NCI-H2081 treated with DMSO at 0.1 percent for 48 hours (cell line): ENCODE results near the gene DPF3.

ENCODE experiments used
- DNase-seq: peaks from one replicate; lab custom pipeline; 2025; lab: John Stamatoyannopoulos, UW

The DPF3 gene

DNA sequence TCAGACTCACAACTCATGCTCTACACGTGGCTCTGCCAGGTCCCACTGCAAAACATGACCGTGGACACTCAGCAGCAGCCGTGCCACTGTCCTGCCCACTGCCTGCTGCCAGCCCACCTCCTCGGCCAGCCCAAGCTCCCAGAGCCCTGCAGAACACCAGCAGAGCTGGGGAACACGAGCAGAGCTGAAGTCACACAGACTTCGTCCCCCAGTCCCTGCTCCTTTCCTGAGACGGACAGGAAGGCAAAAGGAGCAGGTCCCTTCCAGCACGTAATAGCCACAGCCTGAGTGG, 152.1 kb downstream of the DPF3 start:
- no peak for DNase-seq

- no peak for DNase-seq
These were observed 152.7 kb downstream of the DPF3 start for GRCh38 chr14:72740966-72741825.

DNA sequence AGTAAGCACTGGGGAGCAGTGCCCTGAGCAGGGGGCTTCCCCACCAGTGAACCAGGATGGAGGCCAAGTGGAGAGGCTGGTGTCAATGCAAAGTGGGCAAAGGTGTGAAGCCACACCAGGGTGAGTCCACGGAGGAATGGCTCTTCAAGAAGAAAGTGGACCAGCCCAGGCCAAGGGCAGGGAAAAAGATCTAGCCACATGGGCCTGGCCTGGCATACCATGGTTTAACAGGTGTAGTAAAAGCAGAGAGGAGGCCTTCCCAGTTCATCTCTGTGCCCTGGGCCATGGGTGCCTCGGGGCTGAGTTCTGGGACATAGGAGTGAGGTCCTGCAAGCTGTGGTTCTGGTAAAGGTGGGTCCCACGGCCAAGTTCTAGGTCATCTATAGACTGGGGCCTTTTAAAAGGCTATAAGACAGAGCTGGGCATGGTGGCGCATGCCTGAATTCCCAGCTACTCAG, 153.4 kb downstream of the DPF3 start:
- no peak for DNase-seq

GRCh38 chr14:72739446-72740405, 154.2 kb downstream of the DPF3 start:
- DNase-seq = no peak

DNA sequence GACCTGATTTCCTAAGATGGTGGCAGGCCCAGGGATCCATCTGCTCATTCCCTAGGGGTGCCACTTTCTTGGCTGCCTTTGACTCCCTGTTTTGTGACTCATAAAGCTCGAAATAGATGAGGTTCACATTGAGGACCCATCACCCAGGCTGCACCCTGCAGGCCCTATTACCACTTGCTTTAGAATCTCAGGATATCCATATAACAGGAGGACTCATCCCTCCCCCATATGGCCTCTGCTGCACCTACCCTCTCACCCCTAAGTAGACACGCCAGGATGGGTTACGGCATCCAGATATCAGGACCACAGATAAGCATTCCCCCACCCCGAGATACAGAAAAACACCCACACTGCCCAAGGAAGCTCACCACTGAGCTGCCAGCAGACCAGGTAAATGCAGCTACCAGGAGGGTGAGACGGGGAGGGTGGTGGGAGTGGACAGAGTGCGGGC, 155.7 kb downstream of the DPF3 start:
- no peak for DNase-seq

DNA sequence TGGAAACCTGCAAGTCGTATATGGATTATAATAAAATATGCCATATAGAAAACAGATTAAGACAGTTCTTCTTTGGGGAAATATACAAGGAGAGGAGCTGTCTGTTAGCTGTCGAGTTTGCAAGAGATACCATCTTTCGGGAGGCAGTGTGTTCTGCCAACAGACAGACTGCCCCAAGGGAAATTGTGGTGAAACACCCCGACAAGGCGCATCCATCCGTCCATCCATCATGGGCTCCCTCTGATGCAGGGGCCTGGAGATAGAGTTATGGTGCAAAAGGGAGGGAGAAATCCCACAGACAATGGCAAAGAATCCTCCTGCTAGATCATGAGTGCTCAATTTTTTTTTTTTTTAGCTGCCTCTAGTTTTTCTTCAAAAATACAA, 156.3 kb downstream of the DPF3 start:
- DNase-seq = no peak

- no peak for DNase-seq
These were observed 156.9 kb downstream of the DPF3 start for GRCh38 chr14:72736786-72737559.

DNA sequence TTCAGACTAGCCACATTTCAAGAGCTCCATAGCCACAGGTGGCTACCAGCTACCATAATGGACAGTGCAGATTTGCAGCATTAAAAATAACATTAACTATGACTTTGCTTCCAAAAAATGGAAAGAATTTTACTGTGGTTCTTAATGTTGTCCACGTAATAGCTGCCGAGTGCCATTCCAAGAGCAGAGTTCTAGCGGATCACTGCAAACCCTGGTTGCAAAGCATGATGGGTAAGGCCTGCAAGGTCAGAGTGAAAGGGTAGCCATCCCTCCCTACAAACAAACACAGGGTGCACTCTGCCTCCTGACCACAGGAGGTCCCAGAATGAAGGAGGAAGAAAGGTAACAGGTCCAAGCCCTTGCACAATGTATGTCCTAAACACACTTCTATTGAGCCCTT, 157.6 kb downstream of the DPF3 start:
- no peak for DNase-seq

DNA sequence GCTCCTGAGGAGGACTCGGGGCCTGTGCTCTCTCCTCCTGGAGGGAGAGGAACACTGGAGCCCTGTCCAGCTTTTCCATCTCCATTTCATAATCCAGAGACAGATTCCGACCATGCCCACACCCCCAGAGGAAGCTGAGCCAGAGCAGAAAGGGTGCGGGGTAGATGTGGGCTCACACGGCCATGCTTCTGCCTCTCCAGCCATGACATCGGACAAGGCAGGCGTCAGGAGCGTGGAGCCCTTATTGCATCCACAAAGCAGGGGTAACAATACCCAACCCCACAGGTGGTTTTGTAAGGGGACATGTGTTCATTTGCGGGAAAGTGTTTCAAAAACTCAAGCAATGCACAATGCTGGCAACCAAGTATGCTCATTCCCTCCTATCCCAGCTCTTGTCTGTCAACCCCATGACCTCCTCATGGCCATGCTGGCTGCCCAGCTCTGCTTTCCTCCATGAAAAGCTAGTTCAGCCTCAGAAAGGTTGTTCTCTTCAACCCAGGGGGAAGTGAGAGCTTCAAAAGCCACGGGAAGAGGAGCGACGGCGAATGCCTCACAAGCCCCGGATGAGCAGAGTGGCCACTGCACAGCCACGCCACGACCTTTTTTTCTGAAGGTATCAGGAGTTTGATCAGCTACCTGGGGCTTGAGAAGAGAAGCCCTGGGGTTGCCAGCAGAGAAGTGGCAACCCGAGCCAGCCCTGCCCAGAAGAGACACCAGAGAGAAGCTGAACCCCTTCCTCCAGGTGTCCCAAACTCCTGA, 161.7 kb downstream of the DPF3 start:
- DNase-seq = no peak

GRCh38 chr14:72731252-72732020, 162.5 kb downstream of the DPF3 start:
- DNase-seq = no peak

DNA sequence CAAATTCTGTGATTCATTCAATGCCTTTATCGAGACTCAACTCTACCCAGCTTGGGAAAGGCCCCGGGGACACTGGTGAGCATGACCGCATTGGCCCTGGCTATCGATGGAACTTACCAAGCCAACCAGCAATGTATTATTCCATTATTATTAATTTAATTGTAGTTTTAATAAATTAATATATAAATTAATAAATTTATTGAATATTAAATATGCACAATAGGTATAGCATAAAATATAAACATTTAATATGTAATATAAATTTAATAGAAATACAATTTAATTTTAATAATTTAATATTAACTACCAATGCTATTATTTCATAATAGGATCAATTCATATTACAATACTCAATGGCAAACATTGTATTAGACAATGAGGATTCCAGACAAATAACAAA, 163.4 kb downstream of the DPF3 start:
- no peak for DNase-seq

DNA sequence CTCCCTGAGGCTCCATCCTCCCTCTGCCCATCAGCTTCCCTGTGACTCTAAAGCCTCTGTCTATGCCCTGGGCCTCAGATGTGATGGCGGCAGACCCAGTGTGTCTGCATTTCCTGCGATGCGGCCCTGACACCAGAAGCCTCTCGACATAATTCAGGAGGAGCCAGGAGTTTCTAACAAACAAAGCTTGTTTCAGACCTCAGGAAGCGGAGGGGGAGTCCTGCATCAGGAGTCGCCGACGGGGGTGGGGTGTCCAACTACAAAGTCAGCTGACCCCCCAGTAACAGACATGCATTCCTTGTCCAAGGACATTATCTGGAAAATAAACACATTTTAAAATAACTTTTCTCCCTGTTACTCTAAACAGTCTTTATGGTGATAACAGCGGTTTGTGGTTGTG, 167.5 kb downstream of the DPF3 start:
- DNase-seq = no peak

DNA sequence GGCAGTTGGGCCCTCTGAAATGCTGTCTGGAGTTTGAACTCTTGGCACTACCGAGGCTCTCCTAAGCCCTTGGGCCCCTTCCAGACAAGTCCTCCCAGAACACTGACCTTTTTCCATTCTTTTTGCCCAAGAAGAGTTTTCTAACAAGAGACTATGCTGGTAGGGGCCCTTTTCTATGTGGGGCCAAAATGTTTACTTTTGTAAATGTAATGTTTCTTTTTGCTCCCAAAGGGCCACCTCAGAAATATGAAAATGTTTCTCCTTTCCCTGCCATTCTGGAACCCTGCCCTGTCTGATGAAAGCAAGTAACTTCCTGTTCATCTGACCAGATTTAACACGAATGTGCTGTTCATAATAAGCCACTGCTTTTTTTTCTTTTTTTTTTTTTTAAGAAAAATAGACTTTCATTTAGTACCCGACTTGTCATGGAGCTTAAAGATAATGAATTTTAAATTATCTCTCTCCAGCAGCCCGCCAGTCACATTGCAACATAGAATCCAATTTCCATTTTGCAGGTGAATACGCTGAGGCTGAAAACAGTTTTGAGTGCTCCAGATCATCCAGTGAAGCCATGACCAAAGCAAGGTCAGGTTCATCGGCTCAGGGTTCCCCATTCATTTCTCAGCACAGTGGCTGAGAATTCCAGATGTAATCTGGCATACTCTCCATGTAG, 169.9 kb downstream of the DPF3 start:
- DNase-seq = no peak

- DNase-seq = no peak
These were observed 171.6 kb downstream of the DPF3 start for GRCh38 chr14:72722201-72722785.

GRCh38 chr14:72721083-72721482, 172.8 kb downstream of the DPF3 start:
- DNase-seq = no peak

- DNase-seq = no peak
These were observed 176.7 kb downstream of the DPF3 start for GRCh38 chr14:72717220-72717619.

DNA sequence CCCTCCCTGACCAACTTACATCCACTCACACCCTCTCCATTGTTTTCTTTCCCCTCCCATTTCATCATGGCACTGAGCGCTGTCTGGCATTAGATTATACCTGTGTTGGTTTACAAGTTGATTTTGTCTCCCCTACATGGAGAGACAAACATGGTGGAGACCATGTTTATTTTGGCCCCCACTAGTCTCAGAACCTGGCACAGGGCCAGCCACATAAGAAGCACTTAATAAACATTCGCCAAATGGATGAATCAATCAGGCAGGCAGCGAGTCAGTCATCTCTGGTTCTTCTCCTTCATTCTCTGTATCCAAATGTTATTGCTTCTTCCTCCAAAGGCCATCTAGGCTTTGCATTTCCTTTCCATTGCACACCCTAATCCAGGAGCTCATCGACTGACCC, 177.4 kb downstream of the DPF3 start:
- DNase-seq = no peak

- no peak for DNase-seq
These were observed 178.1 kb downstream of the DPF3 start for GRCh38 chr14:72715850-72716228.

DNA sequence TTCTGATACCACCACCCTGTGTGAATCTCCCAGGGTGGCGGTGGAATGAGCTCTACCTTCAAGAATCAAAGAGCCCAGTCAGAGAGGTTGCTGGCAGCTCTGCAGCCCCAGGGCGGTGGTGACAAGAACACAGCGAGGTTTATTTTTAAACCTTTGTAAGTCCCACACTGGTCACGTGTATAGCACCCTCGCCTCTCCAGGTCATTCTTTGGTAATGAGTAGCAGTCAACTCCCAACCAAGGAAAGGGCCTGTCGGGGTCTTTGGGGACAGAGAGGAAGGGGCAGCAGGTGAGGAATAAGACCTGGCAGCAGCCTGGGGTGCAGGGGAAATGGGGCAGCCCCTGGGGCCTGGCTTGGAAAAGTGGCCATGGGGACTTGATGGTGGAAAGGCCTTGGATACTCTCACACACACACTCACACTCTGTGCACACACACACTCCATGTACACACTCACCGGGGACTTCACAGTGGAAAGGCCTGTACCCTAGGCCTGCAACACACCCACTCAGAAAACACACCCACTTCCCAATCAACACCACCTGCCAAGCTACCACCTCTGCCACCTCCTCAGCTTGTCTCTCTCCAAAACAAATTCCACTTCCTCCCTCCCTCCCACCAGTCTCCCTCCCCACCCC, 178.6 kb downstream of the DPF3 start:
- DNase-seq = no peak
